ENCODE measurements around the gene KLF3. TPM values are rescaled to one million over a fixed set of nuclear protein-coding genes. Genes with fewer than 3 reads are reported as not detected.

Gene KLF3
- total RNA-seq, 1 experiment from 2014 or later: 14.4 TPM

GRCh38 chr4:38691251-38692008 is 27.4 kb downstream of the KLF3 start:
- CTCF ChIA-PET: no interaction called here
- TF ChIP-seq SIN3A (IDR thresholded peaks at IDR 0.05; ENCODE audit: borderline replicate concordance, insufficient read depth, low read depth, low read length): no peak
- TF ChIP-seq TCF7L2 (IDR thresholded peaks at IDR 0.05; ENCODE audit: low read depth, low read length): no peak
- TF ChIP-seq POLR2AphosphoS5 (IDR thresholded peaks at IDR 0.05; ENCODE audit: low read depth, low read length): no peak
- no peak for TF ChIP-seq REST (IDR thresholded peaks at IDR 0.05; ENCODE audit: insufficient read depth in 1 of 2, low read depth in 2 of 2, low read length in 1 of 2)
- TF ChIP-seq CTCF (IDR thresholded peaks at IDR 0.05): no peak
- POLR2A ChIA-PET: no interaction called here
- no peak overlapping the region for H3K4me3 ChIP-seq (ENCODE audit: low read depth in 2 of 2, low read length in 2 of 2)
- H3K27ac ChIP-seq (ENCODE audit: low read length): no peak overlapping the region
- ATAC-seq (no peak), DNase-seq (ENCODE audit: low read depth, low spot score) (no peak)
- no peaks in the 10 kb centered on the region for H3K27me3 ChIP-seq (ENCODE audit: control insufficient read depth, insufficient read depth, low read length)
- peaks cover 3% of the 10 kb centered on the region for H3K36me3 ChIP-seq (ENCODE audit: control insufficient read depth, insufficient read depth, low read length)
- H3K9me3 ChIP-seq (ENCODE audit: control insufficient read depth, insufficient read depth, low read depth, low read length): no peaks in the 10 kb centered on the region
- TSS peak; percentile 19 for BruUV-seq (replicated peaks)
- in situ Hi-C loops (cut with HindIII; ENCODE audit: low pct_unique_long_range_greater_than_20kb, low sequenced_read_pairs) (no loop called here), intact Hi-C loops (cut with micrococcal nuclease; ENCODE audit: unreplicated experiment) (no loop called here)
- H3K4me1 ChIP-seq (ENCODE audit: control insufficient read depth, insufficient read depth, low read length): no peaks in the 10 kb centered on the region

- no TSS peak for BruUV-seq (replicated peaks)
- no peaks in the 10 kb centered on the region for H3K9me3 ChIP-seq (ENCODE audit: control insufficient read depth, insufficient read depth, low read depth, low read length)
- H3K27ac ChIP-seq (ENCODE audit: low read length): no peak overlapping the region
- no peak overlapping the region for H3K4me3 ChIP-seq (ENCODE audit: low read depth in 2 of 2, low read length in 2 of 2)
- no peak for DNase-seq (ENCODE audit: low read depth, low spot score)
- intact Hi-C loops (cut with micrococcal nuclease; ENCODE audit: unreplicated experiment): no loop called here
- in situ Hi-C loops (cut with HindIII; ENCODE audit: low pct_unique_long_range_greater_than_20kb, low sequenced_read_pairs): no loop called here
- H3K36me3 ChIP-seq (ENCODE audit: control insufficient read depth, insufficient read depth, low read length): peaks cover 3% of the 10 kb centered on the region
- H3K27me3 ChIP-seq (ENCODE audit: control insufficient read depth, insufficient read depth, low read length): no peaks in the 10 kb centered on the region
- TF ChIP-seq POLR2AphosphoS5 (IDR thresholded peaks at IDR 0.05; ENCODE audit: low read depth, low read length): no peak
- TF ChIP-seq REST (IDR thresholded peaks at IDR 0.05; ENCODE audit: insufficient read depth in 1 of 2, low read depth in 2 of 2, low read length in 1 of 2): no peak
- no peak for TF ChIP-seq CTCF (IDR thresholded peaks at IDR 0.05)
- no peak for TF ChIP-seq SIN3A (IDR thresholded peaks at IDR 0.05; ENCODE audit: borderline replicate concordance, insufficient read depth, low read depth, low read length)
- no peak for TF ChIP-seq TCF7L2 (IDR thresholded peaks at IDR 0.05; ENCODE audit: low read depth, low read length)
- ChIA-PET POLR2A (no interaction called here), CTCF (no interaction called here)
- ATAC-seq: no peak
- no peaks in the 10 kb centered on the region for H3K4me1 ChIP-seq (ENCODE audit: control insufficient read depth, insufficient read depth, low read length)
Measured at GRCh38 chr4:38692421-38692820, 28.4 kb downstream of the KLF3 start.
